Astrocyte of the spinal cord (primary cell): ENCODE results near the gene COG4.

Experiments
- DNase-seq: peaks from one replicate; pipeline ENCODE4 v3.0.0; 2011; ENCODE audit warnings: low read depth, low spot score
- H3K4me3 ChIP-seq: 2 replicates; pipeline ENCODE4 v1.5.1; 2011; ENCODE audit warnings: low read depth, mild to moderate bottlenecking, low read length, moderate library complexity
- CTCF ChIP-seq: IDR thresholded peaks from 2 replicates; pipeline ENCODE4 v1.5.1; 2012; ENCODE audit warnings: low read depth, mild to moderate bottlenecking, low read length, inconsistent platforms
- in situ Hi-C: cut with HindIII; loops from 2 replicates; pipeline ENCODE4 v1.10.0; 2017; ENCODE audit warnings: low sequenced_read_pairs

COG4 gene

GRCh38 chr16:70470927-70471341 is 52.4 kb downstream of the COG4 start:
- in situ Hi-C loops: no loop called here
- peak; percentile 18 for DNase-seq
- no peak overlapping the region for H3K4me3 ChIP-seq
- peak; percentile 64 for TF ChIP-seq CTCF

- no peak overlapping the region for H3K4me3 ChIP-seq
- no peak for DNase-seq
- TF ChIP-seq CTCF: no peak
- in situ Hi-C loops: no loop called here
Observed at GRCh38 chr16:70470141-70470926, 53.0 kb downstream of the COG4 start.

GRCh38 chr16:70468776-70469525 is 54.4 kb downstream of the COG4 start:
- no peak for DNase-seq
- TF ChIP-seq CTCF: no peak
- in situ Hi-C loops: no loop called here
- no peak overlapping the region for H3K4me3 ChIP-seq

GRCh38 chr16:70467608-70468007 is 55.7 kb downstream of the COG4 start:
- TF ChIP-seq CTCF: no peak
- DNase-seq: no peak
- H3K4me3 ChIP-seq: no peak overlapping the region
- in situ Hi-C loops: no loop called here

GRCh38 chr16:70467113-70467512 is 56.2 kb downstream of the COG4 start:
- H3K4me3 ChIP-seq: no peak overlapping the region
- TF ChIP-seq CTCF: no peak
- DNase-seq: no peak
- in situ Hi-C loops: no loop called here

GRCh38 chr16:70466805-70467076 is 56.6 kb downstream of the COG4 start:
- in situ Hi-C loops: no loop called here
- no peak for DNase-seq
- no peak overlapping the region for H3K4me3 ChIP-seq
- no peak for TF ChIP-seq CTCF
